GM21360 (cell line): ENCODE data around the gene GLUD1.
"Not testable (repeated sequence)": the region's sequence is repeated elsewhere in the genome, so short reads cannot be mapped to it uniquely, and the experiment has no call there.

Experiments
- ATAC-seq: cut with Tn5 transposase; IDR thresholded peaks from one replicate; pipeline ENCODE4 v1.9.1; 2021; ENCODE audit warnings: mild to moderate bottlenecking, moderate library complexity; ENCODE audit not compliant: unreplicated experiment

Gene GLUD1

DNA sequence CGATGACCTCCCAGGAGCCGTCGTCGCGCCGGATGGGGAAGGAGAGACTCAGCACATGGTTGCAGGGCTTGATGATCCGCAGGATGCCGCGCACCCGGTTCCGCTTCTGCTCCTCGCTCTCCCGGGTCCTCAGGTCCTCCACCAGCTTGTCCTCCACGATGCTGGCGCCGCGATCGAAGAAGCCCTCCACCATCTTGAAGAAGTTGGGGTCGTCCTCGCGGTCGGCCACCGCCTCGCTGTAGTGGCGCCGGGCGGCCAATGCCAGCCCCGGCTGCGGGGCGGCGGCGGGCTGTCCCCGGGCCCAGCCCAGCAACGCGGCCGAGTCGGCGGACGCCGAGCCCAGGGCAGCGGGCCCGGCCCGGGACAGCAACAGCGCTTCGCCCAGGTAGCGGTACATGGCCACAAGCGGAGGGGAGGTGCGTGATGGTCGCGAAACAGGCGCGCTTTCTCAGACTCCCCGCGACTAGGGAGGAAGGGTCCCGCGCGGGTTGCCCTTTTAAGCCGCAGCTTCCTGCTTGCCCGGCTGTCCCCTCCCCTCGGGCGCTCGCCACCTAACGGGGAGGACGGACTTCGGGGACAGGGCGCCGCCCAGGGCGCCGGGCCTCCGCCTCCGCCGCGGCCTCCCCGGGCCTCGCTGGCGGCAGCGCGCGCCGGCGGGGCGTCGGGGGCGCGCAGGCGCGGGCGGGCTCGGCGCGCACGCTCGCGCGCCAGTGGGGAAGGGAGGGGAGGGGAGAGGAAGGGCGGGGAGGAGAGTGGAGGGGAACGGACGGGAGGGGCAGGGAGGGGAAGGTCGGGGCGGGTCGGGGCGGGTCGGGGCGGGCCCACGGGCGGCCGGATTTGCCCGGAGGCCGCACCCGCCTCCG, at the start of gene GLUD1, which contains the start of gene SHLD2:
Gene GLUD1 (minus strand): TSS at position 471 of the 863 bp plus-strand sequence. CDS start 74 bp downstream, at position 397.
Gene SHLD2 (plus strand): TSS at position 834 of the 863 bp plus-strand sequence. CDS start 56,149 bp downstream, outside the sequence.
- peak; percentile 68 for ATAC-seq

- not testable (repeated sequence) for ATAC-seq
Measured at GRCh38 chr10:87143109-87143418, 48.4 kb upstream of the GLUD1 start.

DNA sequence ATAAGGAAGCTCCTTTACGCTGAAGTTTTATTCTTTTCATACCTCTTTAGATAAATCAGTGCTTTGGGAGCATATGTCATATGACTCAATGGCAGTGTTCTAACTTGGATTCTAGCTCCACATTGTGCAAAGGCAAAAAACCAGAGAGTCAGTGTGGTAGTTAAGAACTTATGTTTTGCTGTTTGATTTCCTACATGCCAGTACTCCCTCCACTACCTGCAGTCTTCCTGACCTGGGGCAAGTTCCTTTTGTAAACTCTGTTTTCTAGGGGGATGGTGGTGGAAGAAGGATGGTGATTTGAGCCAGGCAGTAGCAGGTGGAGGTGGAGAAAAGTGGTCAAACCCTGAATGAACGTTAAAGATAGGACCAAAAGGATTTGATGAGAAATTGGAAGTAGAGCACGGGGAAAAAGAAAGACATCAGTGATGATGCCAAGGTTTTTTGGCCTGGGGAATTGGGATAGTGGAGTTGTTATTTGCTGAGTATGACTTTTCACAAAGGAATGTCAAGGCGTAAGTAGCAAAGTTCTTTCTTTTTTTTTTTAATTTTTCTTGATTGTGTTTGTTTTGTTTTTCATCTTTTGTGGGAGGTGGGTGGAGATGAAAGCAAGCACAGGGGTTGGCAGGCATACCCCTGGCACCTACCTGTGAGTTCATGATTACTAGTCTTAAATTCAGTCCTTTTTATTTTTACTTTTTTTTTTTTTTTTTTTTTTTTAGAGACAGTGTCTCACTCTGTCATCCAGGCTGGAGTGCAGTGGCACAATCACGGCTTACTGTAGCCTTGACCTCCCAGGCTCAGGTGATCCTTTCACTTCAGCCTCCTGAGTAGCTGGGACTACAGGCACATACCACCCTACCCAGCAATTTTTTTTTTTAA, 47.8 kb upstream of the GLUD1 start:
- ATAC-seq = not testable (repeated sequence)

GRCh38 chr10:87137478-87137877, 42.8 kb upstream of the GLUD1 start:
- ATAC-seq = not testable (repeated sequence)

- ATAC-seq = not testable (repeated sequence)
Measured at GRCh38 chr10:87134440-87134839, 39.8 kb upstream of the GLUD1 start.

GRCh38 chr10:87133936-87134335, 39.3 kb upstream of the GLUD1 start:
- not testable (repeated sequence) for ATAC-seq

DNA sequence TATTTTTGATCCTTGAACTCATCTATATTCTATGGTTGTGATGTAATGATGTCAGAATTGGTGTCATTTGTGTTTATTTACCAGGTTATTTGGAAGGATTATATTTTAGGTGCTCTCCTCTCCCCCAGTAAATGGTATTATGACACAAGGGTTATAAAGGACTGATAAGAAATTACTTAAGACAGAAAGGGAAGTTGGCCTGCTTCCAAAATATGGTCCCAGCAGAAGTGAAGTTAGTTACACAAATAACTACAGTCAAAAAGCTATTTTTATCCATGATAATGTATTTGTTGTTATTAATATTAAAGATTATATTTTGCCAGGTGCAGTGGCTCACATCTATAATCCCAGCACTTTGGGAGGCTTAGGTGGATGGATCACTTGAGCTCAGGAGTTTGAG, 37.5 kb upstream of the GLUD1 start:
- ATAC-seq = not testable (repeated sequence)

- not testable (repeated sequence) for ATAC-seq
Measured at GRCh38 chr10:87127607-87128156, 33.0 kb upstream of the GLUD1 start.

GRCh38 chr10:87127048-87127447, 32.4 kb upstream of the GLUD1 start:
- not testable (repeated sequence) for ATAC-seq

DNA sequence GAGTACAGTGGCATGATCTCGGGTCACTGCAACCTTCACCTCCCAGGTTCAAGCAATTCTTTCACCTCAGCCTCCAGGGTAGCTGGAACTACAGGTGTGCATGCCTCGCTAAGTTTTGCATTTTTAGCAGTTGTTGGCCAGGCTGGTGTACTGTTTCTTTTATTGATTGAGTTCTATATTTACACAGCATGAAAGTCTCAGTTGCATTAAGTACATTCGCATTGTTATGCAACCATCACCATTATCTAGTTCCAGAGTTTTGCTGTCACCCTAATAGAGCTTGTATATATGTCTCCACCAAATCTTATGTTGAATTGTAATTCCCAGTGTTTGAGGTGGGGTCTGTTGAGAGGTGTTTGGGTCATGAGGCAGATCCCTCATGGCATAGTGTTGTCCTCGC, 28.7 kb upstream of the GLUD1 start:
- ATAC-seq = not testable (repeated sequence)

GRCh38 chr10:87119029-87119428, 24.4 kb upstream of the GLUD1 start:
- not testable (repeated sequence) for ATAC-seq

DNA sequence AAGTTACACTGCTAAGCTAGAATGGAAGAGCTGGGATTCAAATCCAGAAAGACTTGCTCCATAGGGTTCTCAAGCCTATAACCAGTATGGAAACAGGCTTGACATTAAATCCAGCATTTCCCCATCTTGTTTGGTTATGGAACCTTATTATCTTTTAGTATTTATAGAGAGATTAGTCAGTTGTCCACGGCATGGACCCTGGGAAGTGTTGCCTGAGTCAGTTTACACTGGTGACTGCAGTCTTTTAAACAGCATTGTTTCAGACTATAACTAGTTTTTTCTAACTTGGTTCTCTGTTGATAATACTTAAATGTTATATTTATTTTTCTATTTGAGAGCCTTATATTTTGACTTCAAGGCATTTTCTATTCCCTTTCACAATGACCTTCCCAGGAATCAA, 23.5 kb upstream of the GLUD1 start:
- not testable (repeated sequence) for ATAC-seq

- ATAC-seq = no peak
Measured at GRCh38 chr10:87105446-87106124, 10.9 kb upstream of the GLUD1 start.

GRCh38 chr10:87104727-87105126, 10.1 kb upstream of the GLUD1 start:
- ATAC-seq = not testable (repeated sequence)

- no peak for ATAC-seq
Measured at GRCh38 chr10:87101996-87102395, 7.4 kb upstream of the GLUD1 start.

DNA sequence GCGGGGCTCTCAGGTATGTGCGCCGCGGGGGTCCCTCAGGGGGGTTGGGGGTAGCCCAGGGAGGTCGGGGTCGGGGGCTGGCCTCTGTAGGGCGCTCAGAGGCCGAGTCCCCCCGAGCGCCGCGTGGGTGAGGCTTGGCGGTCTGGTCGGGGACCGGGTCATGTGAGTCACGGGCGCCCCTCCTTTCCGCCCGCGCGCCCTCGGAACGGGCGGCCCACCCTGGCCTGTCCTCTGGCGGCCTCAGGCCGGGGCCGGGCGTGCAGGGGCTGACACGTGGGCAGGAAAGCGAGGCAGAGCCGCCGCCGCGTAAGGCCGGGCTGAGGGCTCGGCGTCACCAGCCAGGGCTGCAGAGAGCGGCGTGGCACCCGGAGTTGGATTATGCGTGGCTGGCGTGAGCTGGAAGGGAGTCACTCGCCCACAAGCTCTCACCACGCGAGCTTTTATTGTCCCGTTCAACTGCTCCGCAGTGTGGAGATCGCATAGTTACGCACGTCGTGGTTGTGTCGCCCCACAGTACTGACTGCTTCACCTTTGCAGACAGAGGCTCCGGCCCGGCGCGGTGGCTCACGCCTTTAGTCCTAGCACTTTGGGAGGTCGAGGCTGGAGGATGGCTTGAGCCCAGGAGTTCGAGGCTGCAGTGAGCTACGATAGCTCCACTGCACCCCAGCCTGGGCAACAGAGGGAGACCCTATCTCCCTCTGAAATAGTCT, 748 bp upstream of the GLUD1 start:
- ATAC-seq = peak; percentile 46

DNA sequence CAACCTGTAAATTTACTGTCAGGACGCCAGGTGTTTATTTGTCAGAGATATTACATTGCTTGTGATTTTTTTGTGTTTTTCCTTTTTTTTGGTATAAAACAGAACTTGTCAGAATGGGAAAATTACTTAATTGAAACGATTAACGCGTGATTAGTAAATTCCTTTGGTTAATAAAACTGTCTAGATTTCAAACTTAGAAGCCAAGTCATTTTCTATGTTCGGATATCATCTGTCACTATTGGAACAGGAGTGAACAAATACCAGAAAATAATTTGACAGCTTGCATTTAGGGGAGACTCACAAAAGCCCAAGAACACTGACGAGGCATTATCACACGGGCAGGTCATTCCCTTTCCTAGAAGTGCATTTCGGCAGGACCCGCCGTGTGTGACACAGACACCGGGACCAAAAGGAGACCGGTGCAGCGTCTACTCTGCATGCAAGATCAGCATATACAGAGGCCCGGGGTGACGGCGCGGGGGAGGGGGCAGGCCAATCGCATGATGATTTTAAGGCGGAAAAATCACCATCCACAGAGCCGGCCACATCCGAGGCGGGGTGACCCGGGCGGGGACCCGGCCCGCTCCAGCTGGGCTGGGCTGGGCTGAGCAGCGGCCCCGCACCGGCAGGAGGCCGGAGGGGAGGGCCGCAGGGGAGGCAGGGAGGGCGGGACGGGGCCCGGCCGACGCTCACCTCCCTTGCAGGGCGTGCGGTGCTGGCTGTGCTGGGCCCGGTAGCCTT, 841 bp downstream of the GLUD1 start:
- peak; percentile 21 for ATAC-seq

DNA sequence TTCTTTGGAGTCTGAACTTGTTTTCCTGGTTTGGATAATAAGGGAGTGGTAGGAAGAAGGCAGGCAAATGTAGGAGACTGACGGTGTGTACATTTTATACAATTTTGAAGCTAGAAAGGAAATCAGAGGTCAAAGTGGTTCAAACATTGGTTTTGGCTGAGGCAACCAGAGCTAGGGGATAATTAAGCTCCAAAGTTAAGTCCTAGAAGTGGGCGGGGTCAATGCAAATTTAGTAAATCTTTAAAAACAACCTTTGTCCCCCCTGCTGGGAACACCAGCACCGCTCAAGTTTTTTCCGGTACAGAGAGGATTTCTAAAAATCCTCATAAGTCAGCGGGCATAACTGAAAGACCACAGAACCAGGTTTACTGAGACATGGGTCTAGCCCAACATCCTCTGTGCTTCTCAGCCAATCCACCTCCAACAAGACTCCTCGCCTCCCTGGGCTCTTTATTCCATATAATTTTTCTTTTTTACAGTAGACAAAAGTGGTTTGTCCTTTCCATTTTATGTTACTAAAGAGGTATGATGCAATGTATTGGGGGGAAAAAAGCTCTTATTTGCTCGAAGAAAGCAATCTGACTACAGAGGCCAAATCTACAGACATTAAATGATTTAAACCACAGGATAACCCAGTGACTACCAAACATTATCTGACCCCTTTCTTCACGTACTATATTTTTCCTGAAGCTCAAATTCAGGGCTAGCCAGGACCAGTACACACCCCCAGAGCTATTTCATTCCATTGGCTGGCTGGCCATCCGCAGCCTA, 1.6 kb downstream of the GLUD1 start:
- no peak for ATAC-seq
